ENCODE results near the gene FADS3.

The FADS3 gene

DNA sequence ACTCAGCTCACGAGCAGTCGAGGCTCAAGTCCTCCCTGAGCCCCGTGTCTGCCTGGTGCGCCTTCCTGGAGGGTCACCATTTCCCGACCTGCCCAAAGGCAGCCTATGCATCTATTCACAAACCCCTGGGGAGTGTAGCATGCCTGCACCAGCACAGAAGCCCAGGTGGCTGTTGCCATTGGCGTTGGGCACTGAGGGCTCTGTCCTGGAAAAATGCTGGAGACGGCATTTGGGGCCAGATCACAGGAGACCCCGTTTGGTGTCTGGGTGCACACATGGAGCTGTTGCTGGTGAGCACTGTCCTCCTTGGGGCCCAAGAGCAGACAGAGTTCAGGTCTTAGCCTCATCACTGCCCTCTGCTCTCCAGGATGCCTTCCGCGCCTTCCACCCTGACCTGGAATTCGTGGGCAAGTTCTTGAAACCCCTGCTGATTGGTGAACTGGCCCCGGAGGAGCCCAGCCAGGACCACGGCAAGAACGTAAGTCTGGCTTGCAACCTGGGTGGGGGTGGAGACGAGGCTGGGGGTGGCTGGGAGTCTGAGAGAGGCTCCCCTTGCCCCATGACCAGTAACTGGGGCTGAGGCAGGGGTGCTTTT lies 53.8 kb downstream of the FADS3 start:
- Mint-ChIP-seq H3K4me3 (no peak overlapping the region), H3K27me3 (ENCODE audit: low read depth) (no peaks in the 10 kb centered on the region), H3K4me1 (peaks cover 26% of the 10 kb centered on the region), H3K9me3 (no peaks in the 10 kb centered on the region), H3K27ac (no peak overlapping the region), H3K36me3 (ENCODE audit: low read depth) (peaks cover 60% of the 10 kb centered on the region)
- TF ChIP-seq, protein P1, sequence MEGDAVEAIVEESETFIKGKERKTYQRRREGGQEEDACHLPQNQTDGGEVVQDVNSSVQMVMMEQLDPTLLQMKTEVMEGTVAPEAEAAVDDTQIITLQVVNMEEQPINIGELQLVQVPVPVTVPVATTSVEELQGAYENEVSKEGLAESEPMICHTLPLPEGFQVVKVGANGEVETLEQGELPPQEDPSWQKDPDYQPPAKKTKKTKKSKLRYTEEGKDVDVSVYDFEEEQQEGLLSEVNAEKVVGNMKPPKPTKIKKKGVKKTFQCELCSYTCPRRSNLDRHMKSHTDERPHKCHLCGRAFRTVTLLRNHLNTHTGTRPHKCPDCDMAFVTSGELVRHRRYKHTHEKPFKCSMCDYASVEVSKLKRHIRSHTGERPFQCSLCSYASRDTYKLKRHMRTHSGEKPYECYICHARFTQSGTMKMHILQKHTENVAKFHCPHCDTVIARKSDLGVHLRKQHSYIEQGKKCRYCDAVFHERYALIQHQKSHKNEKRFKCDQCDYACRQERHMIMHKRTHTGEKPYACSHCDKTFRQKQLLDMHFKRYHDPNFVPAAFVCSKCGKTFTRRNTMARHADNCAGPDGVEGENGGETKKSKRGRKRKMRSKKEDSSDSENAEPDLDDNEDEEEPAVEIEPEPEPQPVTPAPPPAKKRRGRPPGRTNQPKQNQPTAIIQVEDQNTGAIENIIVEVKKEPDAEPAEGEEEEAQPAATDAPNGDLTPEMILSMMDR (IDR thresholded peaks at IDR 0.05; ENCODE audit: unreplicated experiment in 3 of 3) = no peak

DNA sequence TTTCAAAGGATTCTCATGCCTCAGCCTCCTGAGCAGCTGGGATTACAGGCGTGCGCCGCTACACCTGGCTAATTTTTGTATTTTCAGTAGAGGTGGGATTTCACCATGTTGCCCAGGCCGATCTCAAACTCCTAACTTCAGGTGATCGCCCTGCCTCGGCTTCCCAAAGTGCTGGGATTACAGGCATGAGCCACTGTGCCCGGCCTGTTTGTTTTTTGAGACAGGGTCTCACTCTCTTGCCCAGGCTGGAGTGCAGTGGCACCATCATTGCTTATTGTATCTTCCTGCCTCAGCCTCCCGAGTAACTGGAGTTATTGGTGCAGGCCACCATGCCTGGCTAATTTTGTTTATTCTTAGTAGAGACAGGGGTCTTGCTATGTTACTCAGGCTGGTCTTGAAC lies 55.2 kb downstream of the FADS3 start:
- H3K27ac Mint-ChIP-seq = peak overlapping the region in 2 of 3 experiments; percentile 38 to 54
- H3K27me3 Mint-ChIP-seq (ENCODE audit: low read depth) = no peaks in the 10 kb centered on the region
- peaks cover 47% of the 10 kb centered on the region for H3K36me3 Mint-ChIP-seq (ENCODE audit: low read depth)
- TF ChIP-seq, protein P1 (IDR thresholded peaks at IDR 0.05; ENCODE audit: unreplicated experiment in 3 of 3) = no peak
- H3K4me1 Mint-ChIP-seq = peaks cover 36% of the 10 kb centered on the region
- no peaks in the 10 kb centered on the region for H3K9me3 Mint-ChIP-seq
- no peak overlapping the region for H3K4me3 Mint-ChIP-seq

DNA sequence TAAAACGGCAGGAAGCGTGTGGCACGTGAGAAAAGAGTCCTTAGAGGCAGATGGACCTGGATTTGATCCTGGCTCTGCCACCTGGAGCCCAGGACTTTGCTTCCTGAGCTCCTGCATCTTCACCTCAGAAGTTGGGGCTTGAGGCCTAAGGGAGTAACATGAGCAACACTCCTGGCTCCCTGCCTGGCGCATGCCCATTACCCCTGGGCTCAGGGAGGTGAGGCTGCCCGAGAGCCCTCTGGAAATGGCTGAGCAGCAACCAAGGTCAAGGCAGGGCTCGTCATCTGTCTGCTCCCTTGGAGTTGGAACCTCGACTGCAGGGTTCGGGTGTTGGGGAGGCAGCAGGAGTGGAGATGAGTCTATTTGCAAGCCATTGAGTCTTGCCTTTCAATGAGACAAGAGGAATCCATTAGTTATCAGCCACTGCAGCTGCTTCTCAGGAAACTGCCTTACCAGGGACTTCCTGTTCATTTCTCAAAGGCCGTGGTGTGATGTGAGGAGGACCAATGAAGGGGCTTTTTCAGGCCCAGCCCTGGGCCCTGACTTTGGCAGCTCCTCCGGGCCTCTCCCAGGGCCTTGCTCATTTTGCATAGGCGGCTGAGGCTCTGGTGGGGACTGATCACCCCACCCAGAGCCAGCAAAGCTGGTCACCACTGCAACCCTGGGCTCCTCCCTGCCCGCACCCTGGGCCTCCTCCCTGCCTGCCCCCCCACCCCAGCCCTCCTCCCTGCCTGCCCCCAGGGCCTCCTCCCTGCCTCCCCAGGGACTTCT lies 56.9 kb downstream of the FADS3 start:
- Mint-ChIP-seq H3K4me1 (peaks cover 51% of the 10 kb centered on the region), H3K4me3 (no peak overlapping the region), H3K27me3 (ENCODE audit: low read depth) (no peaks in the 10 kb centered on the region), H3K27ac (peak overlapping the region; percentile 71 to 96 (median 82)), H3K9me3 (no peaks in the 10 kb centered on the region), H3K36me3 (ENCODE audit: low read depth) (peaks cover 31% of the 10 kb centered on the region)
- TF ChIP-seq, protein P1 (IDR thresholded peaks at IDR 0.05; ENCODE audit: unreplicated experiment in 3 of 3) = no peak

DNA sequence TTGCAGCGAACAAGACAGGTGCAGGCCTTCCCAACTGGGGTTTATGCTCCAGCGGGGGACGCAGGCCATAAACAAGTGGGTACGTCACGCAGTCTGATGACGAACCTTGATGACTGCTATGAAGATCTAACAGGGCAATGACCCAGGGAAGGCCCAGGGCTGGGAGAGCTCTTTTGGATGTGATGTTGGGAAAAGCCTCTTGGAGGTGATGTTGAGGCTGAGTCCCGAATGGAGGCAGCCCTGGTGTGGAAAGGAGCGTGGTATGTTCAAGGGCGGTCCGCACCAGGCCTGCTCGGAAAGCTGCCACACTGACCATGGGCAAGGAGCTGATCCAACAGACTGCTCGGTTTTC lies 57.4 kb downstream of the FADS3 start:
- no peaks in the 10 kb centered on the region for H3K9me3 Mint-ChIP-seq
- H3K27ac Mint-ChIP-seq = peak overlapping the region; percentile 71 to 87 (median 82)
- TF ChIP-seq, protein P1 (IDR thresholded peaks at IDR 0.05; ENCODE audit: unreplicated experiment in 3 of 3) = no peak
- H3K4me1 Mint-ChIP-seq = peaks cover 55% of the 10 kb centered on the region
- no peaks in the 10 kb centered on the region for H3K27me3 Mint-ChIP-seq (ENCODE audit: low read depth)
- H3K36me3 Mint-ChIP-seq (ENCODE audit: low read depth) = peaks cover 25% of the 10 kb centered on the region
- no peak overlapping the region for H3K4me3 Mint-ChIP-seq

DNA sequence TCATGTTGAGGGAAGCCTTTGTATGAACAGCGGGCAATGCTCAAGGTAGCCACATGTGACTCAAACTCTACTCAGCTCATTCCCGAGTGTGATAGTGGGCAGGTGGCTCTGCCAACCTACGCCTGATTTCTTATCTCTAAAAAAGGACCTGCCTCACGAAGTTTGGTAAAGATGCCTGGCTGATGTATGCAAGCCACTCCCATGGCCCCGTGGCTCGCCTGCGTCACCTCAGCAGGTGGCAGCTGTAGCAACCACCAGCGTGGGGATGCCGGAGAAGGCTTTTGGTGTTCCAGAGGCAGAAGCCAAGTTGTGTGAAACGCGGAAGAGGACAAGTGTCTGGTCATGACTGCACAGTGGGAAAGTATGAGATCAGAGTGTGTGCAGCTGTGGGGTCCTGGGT lies 57.9 kb downstream of the FADS3 start:
- Mint-ChIP-seq H3K27me3 (ENCODE audit: low read depth) (no peaks in the 10 kb centered on the region), H3K36me3 (ENCODE audit: low read depth) (peaks cover 21% of the 10 kb centered on the region), H3K4me3 (no peak overlapping the region), H3K9me3 (no peaks in the 10 kb centered on the region), H3K4me1 (peaks cover 55% of the 10 kb centered on the region), H3K27ac (peak overlapping the region; percentile 71 to 87 (median 82))
- TF ChIP-seq, protein P1 (IDR thresholded peaks at IDR 0.05; ENCODE audit: unreplicated experiment in 3 of 3) = no peak

Measured in nephron (organoid).